ENCODE data around the gene PTGER2.

PTGER2 gene

GRCh38 chr14:52303236-52303635 is 10.9 kb upstream of the PTGER2 start:
- in situ Hi-C loops (cut with HindIII; ENCODE audit: low pct_ligation_motif_present, low pct_unique_long_range_greater_than_20kb, low sequenced_read_pairs): no loop called here

GRCh38 chr14:52304248-52304904 is 9.7 kb upstream of the PTGER2 start:
- no peak for DNase-seq
- in situ Hi-C loops (cut with HindIII; ENCODE audit: low pct_ligation_motif_present, low pct_unique_long_range_greater_than_20kb, low sequenced_read_pairs): no loop called here

More at GRCh38 chr14:52303236-52303635, 10.9 kb upstream of the PTGER2 start:
- no peak for DNase-seq

- in situ Hi-C loops (cut with HindIII; ENCODE audit: low pct_ligation_motif_present, low pct_unique_long_range_greater_than_20kb, low sequenced_read_pairs): no loop called here
Measured at GRCh38 chr14:52305014-52305413, 9.1 kb upstream of the PTGER2 start.

GRCh38 chr14:52307376-52307775 is 6.7 kb upstream of the PTGER2 start:
- in situ Hi-C loops (cut with HindIII; ENCODE audit: low pct_ligation_motif_present, low pct_unique_long_range_greater_than_20kb, low sequenced_read_pairs): no loop called here
- DNase-seq: no peak

More at GRCh38 chr14:52305014-52305413, 9.1 kb upstream of the PTGER2 start:
- no peak for DNase-seq

GRCh38 chr14:52307905-52308304 is 6.2 kb upstream of the PTGER2 start:
- in situ Hi-C loops (cut with HindIII; ENCODE audit: low pct_ligation_motif_present, low pct_unique_long_range_greater_than_20kb, low sequenced_read_pairs): no loop called here
- DNase-seq: no peak

- DNase-seq: no peak
- in situ Hi-C loops (cut with HindIII; ENCODE audit: low pct_ligation_motif_present, low pct_unique_long_range_greater_than_20kb, low sequenced_read_pairs): no loop called here
Measured at GRCh38 chr14:52310541-52310940, 3.6 kb upstream of the PTGER2 start.

- in situ Hi-C loops (cut with HindIII; ENCODE audit: low pct_ligation_motif_present, low pct_unique_long_range_greater_than_20kb, low sequenced_read_pairs): no loop called here
- no peak for DNase-seq
Measured at GRCh38 chr14:52312931-52313355, 1.2 kb upstream of the PTGER2 start.

GRCh38 chr14:52313462-52313861 is 650 bp upstream of the PTGER2 start:
- in situ Hi-C loops (cut with HindIII; ENCODE audit: low pct_ligation_motif_present, low pct_unique_long_range_greater_than_20kb, low sequenced_read_pairs): no loop called here
- no peak for DNase-seq

- in situ Hi-C loops (cut with HindIII; ENCODE audit: low pct_ligation_motif_present, low pct_unique_long_range_greater_than_20kb, low sequenced_read_pairs): no loop called here
Measured at GRCh38 chr14:52314595-52315354, 663 bp downstream of the PTGER2 start.

GRCh38 chr14:52315355-52315718 is 1.2 kb downstream of the PTGER2 start:
- in situ Hi-C loops (cut with HindIII; ENCODE audit: low pct_ligation_motif_present, low pct_unique_long_range_greater_than_20kb, low sequenced_read_pairs): no loop called here
- DNase-seq: no peak

More at GRCh38 chr14:52314595-52315354, 663 bp downstream of the PTGER2 start:
- peak; percentile 2 for DNase-seq

GRCh38 chr14:52318062-52318461 is 4.0 kb downstream of the PTGER2 start:
- in situ Hi-C loops (cut with HindIII; ENCODE audit: low pct_ligation_motif_present, low pct_unique_long_range_greater_than_20kb, low sequenced_read_pairs): no loop called here
- no peak for DNase-seq

GRCh38 chr14:52318826-52319645 is 4.9 kb downstream of the PTGER2 start:
- no peak for DNase-seq
- in situ Hi-C loops (cut with HindIII; ENCODE audit: low pct_ligation_motif_present, low pct_unique_long_range_greater_than_20kb, low sequenced_read_pairs): no loop called here

GRCh38 chr14:52319919-52320318 is 5.8 kb downstream of the PTGER2 start:
- in situ Hi-C loops (cut with HindIII; ENCODE audit: low pct_ligation_motif_present, low pct_unique_long_range_greater_than_20kb, low sequenced_read_pairs): no loop called here
- DNase-seq: no peak

GRCh38 chr14:52325126-52325525 is 11.0 kb downstream of the PTGER2 start:
- peak; percentile 75 for DNase-seq
- in situ Hi-C loops (cut with HindIII; ENCODE audit: low pct_ligation_motif_present, low pct_unique_long_range_greater_than_20kb, low sequenced_read_pairs): no loop called here

GRCh38 chr14:52325630-52326029 is 11.5 kb downstream of the PTGER2 start:
- in situ Hi-C loops (cut with HindIII; ENCODE audit: low pct_ligation_motif_present, low pct_unique_long_range_greater_than_20kb, low sequenced_read_pairs): no loop called here
- DNase-seq: no peak

GRCh38 chr14:52327374-52328226 is 13.5 kb downstream of the PTGER2 start:
- DNase-seq: no peak

GRCh38 chr14:52328276-52328675 is 14.2 kb downstream of the PTGER2 start:
- in situ Hi-C loops (cut with HindIII; ENCODE audit: low pct_ligation_motif_present, low pct_unique_long_range_greater_than_20kb, low sequenced_read_pairs): no loop called here
- no peak for DNase-seq

More at GRCh38 chr14:52327374-52328226, 13.5 kb downstream of the PTGER2 start:
- in situ Hi-C loops (cut with HindIII; ENCODE audit: low pct_ligation_motif_present, low pct_unique_long_range_greater_than_20kb, low sequenced_read_pairs): no loop called here

- no peak for DNase-seq
- in situ Hi-C loops (cut with HindIII; ENCODE audit: low pct_ligation_motif_present, low pct_unique_long_range_greater_than_20kb, low sequenced_read_pairs): no loop called here
Measured at GRCh38 chr14:52329678-52330369, 15.7 kb downstream of the PTGER2 start.
